ENCODE results near the gene TMBIM1. TPM values are rescaled to one million over a fixed set of nuclear protein-coding genes. Genes with fewer than 3 reads are reported as not detected.
"Not testable (repeated sequence)": the region's sequence is repeated elsewhere in the genome, so short reads cannot be mapped to it uniquely, and the experiment has no call there.

Gene TMBIM1
- total RNA-seq, 2 donors from 2014 or later = 273 to 375 TPM

DNA sequence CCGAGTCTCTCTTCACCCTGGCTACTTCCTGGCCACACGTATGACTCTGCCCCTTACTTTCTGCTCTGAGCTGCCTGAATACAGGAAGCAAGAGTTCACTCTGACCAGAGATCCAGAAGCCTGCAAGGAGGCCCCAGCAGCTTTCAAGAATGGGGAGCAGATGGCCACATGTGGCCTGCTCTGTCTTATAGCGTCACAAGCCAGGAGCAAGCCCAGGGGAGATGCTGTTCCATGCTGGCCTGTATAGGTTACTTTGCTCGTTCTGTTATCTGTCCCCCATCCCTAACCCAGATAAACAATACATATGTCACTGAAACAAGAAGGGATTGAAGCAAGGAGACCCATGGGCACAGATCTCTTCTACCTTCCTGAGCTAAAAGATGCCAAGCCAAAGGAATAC, 17.7 kb downstream of the TMBIM1 start:
- peaks cover 24% of the 10 kb centered on the region for H3K4me1 ChIP-seq
- no peaks in the 10 kb centered on the region for H3K27me3 ChIP-seq
- intact Hi-C loops (cut with DNase I) = no loop called here
- peak overlapping the region; percentile 82 for H3K27ac ChIP-seq
- H3K4me3 ChIP-seq = no peak overlapping the region
- peak overlapping the region in 1 of 2 donors; percentile 51 for H3K9ac ChIP-seq (ENCODE audit: low read depth in 2 of 2, low read length in 2 of 2)
- TF ChIP-seq, protein P1, sequence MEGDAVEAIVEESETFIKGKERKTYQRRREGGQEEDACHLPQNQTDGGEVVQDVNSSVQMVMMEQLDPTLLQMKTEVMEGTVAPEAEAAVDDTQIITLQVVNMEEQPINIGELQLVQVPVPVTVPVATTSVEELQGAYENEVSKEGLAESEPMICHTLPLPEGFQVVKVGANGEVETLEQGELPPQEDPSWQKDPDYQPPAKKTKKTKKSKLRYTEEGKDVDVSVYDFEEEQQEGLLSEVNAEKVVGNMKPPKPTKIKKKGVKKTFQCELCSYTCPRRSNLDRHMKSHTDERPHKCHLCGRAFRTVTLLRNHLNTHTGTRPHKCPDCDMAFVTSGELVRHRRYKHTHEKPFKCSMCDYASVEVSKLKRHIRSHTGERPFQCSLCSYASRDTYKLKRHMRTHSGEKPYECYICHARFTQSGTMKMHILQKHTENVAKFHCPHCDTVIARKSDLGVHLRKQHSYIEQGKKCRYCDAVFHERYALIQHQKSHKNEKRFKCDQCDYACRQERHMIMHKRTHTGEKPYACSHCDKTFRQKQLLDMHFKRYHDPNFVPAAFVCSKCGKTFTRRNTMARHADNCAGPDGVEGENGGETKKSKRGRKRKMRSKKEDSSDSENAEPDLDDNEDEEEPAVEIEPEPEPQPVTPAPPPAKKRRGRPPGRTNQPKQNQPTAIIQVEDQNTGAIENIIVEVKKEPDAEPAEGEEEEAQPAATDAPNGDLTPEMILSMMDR (IDR thresholded peaks at IDR 0.05) = no peak
- no peaks in the 10 kb centered on the region for H3K9me3 ChIP-seq
- no peak for DNase-seq
- H3K36me3 ChIP-seq = peaks cover 40% of the 10 kb centered on the region

DNA sequence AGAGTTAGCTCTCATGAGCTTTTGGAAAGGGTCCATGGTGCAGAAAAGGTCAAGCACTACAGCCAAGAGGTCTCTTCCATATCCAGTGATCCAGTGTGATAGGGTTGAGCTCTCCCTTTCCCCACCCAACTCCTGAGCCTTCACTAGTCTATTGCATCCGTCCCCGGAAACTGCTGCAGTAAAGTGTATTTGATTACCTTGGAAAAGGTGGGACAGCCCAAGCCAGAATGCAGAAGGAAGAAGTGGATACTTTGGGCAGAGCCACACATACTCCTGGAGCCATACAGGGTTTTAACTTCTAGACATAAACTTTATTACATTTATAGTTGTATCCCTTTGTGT, 18.4 kb downstream of the TMBIM1 start:
- intact Hi-C loops (cut with DNase I) = no loop called here
- peak overlapping the region in 1 of 2 donors; percentile 51 for H3K9ac ChIP-seq (ENCODE audit: low read depth in 2 of 2, low read length in 2 of 2)
- H3K27ac ChIP-seq = peak overlapping the region; percentile 82
- peaks cover 32% of the 10 kb centered on the region for H3K36me3 ChIP-seq
- peak; percentile 74 for DNase-seq
- H3K4me3 ChIP-seq = no peak overlapping the region
- peaks cover 24% of the 10 kb centered on the region for H3K4me1 ChIP-seq
- H3K9me3 ChIP-seq = no peaks in the 10 kb centered on the region
- no peaks in the 10 kb centered on the region for H3K27me3 ChIP-seq
- TF ChIP-seq, protein P1 (IDR thresholded peaks at IDR 0.05) = no peak

- Histone ChIP-seq H3K36me3 (peaks cover 27% of the 10 kb centered on the region), H3K4me1 (peaks cover 24% of the 10 kb centered on the region), H3K27ac (peak overlapping the region; percentile 82), H3K9ac (ENCODE audit: low read depth in 2 of 2, low read length in 2 of 2) (peak overlapping the region in 1 of 2 donors; percentile 95)
- H3K4me3 ChIP-seq; H3K9me3 ChIP-seq; H3K27me3 ChIP-seq; intact Hi-C loops (cut with DNase I); DNase-seq: not testable (repeated sequence)
Observed at GRCh38 chr2:218273214-218273907, 18.9 kb downstream of the TMBIM1 start.

DNA sequence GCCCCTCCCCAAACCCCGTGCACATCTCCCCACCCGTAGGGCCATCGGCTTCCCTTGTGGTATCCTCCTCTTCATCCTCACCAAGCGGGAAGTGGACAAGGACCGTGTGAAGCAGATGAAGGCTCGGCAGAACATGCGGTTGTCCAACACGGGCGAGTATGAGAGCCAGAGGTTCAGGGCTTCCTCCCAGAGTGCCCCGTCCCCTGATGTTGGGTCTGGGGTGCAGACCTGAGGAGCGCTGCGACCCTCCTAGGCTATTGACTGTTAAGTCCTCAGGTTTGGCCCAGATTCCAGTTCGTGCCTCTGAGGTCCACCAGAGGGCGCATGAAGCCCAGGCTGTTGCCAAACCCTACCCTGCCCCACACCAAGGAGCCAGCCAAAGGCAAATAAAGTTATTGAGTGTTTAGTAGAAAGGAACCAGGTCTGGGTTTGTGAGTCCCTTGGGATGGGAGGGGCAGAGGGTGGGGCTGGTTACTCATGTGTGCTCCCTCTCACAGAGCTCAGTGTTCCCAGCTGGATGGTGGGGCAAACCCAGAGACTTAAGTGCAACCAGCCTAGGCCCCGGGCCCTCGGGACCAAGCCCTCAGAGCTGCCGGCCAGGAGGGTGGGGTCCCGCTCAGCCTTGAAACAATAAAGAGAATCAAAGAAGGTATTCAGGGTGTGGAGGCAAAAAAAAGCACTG, 19.6 kb downstream of the TMBIM1 start:
- H3K27ac ChIP-seq = peak overlapping the region; percentile 82
- H3K4me3 ChIP-seq = no peak overlapping the region
- DNase-seq = peak; percentile 96
- H3K9me3 ChIP-seq = no peaks in the 10 kb centered on the region
- peaks cover 25% of the 10 kb centered on the region for H3K36me3 ChIP-seq
- H3K27me3 ChIP-seq = no peaks in the 10 kb centered on the region
- peaks cover 24% of the 10 kb centered on the region for H3K4me1 ChIP-seq
- intact Hi-C loops (cut with DNase I) = no loop called here
- TF ChIP-seq, protein P1 (IDR thresholded peaks at IDR 0.05) = peak; percentile 85
- H3K9ac ChIP-seq (ENCODE audit: low read depth in 2 of 2, low read length in 2 of 2) = peak overlapping the region; percentile 45 to 95

GRCh38 chr2:218271865-218272530, 20.3 kb downstream of the TMBIM1 start:
- no peaks in the 10 kb centered on the region for H3K9me3 ChIP-seq
- H3K4me1 ChIP-seq = peaks cover 24% of the 10 kb centered on the region
- peak overlapping the region; percentile 45 to 95 for H3K9ac ChIP-seq (ENCODE audit: low read depth in 2 of 2, low read length in 2 of 2)
- TF ChIP-seq, protein P1 (IDR thresholded peaks at IDR 0.05) = no peak
- no peak for DNase-seq
- H3K27me3 ChIP-seq = no peaks in the 10 kb centered on the region
- H3K36me3 ChIP-seq = peaks cover 22% of the 10 kb centered on the region
- intact Hi-C loops (cut with DNase I) = no loop called here
- peak overlapping the region; percentile 81 for H3K4me3 ChIP-seq
- H3K27ac ChIP-seq = peak overlapping the region; percentile 82
